ENCODE results near the gene ZDHHC3.

The ZDHHC3 gene

DNA sequence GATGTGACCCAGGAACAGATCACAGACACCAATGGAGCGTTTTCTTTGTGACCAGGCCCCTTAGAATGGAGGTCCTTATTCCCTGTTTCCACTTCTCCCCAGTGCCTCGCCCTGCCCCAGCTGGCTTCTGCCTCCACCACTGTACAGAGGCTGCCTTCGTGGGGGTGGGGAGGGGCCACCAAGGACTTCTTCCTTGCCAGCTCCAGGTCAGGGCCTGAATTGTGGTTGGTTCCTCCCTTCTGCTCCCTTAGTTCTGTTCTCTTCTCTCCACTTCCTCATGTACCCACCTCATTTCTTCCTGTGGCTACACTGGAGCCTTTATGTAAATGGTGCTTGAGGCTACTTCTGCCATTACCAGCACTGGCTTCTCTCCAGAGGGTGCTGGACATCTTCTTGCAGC lies 85.1 kb downstream of the ZDHHC3 start:
- DNase-seq = no peak

DNA sequence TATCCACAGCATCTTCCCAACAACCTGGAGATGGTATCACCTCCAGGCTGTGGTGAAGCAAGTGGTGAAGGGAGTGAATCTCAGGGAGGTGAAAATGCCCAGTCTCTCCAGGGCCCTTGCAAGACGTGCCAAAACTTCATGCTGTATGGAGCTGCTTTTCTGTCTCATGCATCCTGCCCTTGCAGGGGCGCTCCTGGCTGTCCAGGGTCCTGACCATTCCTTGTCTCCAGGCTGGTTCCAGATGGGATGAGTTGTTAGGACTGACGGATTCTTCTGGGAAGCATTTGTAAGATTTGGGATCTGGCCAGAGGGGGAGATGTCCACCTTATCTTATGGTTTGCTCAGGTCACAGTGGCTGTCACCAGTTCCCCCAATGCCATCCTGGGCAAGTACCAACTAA lies 85.7 kb downstream of the ZDHHC3 start:
- no peak for DNase-seq

DNA sequence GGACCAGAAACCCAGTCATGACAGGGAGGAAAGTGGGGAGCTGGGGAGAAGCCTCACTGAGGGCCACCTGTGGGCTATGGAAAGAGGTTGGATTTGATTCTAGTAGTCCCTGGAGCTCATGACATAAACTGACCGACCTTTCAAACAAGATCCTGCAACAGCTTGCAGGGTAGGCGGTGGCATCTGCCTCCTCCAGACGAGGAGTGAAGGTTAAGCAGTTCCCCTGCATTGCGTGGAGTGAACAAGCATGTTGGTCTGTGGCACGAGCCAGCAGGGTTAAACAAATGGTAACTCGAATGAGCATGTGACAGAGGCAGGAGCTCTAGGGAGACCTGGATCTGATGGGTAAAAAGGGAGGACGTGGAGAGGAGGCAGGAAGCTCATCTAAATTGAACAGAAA lies 88.9 kb downstream of the ZDHHC3 start:
- DNase-seq = no peak

DNA sequence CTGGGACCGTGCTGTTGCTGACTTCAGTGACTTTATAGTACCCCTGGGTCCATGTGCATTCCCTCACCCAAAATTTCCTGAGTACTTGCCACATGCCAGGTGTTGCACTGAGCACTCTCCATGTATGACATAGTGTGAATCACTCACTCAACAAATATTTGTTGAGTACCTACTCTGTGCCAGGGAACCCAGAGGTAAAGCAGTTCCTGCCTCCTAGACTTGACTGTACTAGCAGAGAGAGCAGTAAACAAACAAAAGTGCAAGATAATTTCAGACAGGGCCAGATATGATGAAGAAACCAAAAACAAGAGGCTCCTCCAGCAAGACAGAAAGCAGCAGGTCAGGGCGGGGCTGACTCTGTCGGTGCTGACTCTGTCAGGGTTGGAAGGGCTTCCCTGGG lies 89.4 kb downstream of the ZDHHC3 start:
- no peak for DNase-seq

DNA sequence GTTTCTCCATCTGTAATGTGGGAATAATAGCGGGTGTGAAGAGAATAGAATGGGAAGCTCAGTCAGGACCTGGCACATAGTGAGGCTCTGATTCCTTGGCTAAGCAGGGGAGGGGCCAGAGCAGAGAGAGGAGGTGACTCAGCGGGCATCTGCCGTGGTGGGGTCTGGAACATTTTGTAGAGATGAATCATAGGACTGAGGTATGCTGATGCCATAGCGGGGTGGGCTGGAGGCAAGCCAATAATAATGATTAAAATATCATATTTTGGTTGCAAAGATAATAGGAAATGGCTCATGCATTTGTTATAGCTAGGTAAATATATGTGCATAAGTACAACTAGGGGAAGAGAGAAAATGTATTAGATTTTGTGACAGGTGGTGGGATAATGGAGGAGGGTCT lies 90.4 kb downstream of the ZDHHC3 start:
- no peak for DNase-seq

DNA sequence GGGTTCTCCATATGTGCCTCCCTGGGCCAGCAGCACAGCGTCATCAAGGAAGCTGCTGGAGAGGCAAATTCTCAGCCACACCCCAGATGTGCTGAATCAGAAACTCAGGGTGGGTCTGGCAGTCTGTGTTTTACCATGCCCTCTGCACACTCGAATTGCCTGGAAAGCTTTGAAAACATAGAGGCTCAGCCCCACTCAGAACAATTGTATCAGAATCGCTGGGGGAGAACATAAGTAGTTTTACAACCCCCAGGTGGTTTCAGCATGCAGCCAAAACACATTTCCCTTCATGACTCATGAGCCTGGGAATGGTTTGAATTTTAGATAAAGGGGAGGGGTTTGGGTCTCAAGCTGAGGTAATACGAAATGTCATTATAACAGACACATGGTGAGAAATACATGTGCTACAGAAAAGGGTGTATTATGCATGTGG lies 92.0 kb downstream of the ZDHHC3 start:
- no peak for DNase-seq

DNA sequence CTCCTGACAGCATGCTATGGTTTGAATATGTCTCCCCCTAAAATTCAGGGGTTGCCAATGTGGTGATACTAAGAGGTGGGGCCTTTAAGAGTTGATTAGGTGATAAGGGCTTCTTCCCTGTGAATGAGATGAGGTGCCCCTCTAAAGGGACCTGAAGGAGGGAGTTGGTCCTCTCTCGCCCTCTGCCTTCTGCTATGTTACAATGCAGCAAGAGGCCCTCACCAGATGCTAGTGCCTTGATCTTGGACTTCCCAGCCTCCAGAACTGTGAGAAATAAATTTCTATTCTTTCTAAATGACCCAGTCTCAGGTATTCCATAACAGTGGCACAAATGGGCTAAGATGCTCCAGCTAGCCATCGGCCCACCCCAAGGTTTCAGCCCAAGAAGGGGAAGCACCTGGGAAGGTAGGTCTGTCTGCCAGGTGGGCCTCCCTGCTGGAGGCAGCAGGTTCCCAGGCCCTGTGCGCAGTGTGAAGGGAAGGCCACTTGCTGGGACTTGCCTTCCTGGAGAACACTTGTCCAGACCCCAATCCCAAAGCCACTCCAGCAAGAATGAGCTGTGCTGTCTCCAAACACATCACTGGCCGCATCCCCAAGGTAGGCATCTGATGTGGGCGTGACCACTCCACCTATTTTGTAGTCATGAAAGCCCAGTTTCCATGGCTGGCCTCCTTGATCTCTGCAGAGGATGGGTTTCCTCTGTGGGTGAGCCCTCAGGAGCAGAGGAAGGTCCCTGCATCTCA lies 92.6 kb downstream of the ZDHHC3 start:
- no peak for DNase-seq

DNA sequence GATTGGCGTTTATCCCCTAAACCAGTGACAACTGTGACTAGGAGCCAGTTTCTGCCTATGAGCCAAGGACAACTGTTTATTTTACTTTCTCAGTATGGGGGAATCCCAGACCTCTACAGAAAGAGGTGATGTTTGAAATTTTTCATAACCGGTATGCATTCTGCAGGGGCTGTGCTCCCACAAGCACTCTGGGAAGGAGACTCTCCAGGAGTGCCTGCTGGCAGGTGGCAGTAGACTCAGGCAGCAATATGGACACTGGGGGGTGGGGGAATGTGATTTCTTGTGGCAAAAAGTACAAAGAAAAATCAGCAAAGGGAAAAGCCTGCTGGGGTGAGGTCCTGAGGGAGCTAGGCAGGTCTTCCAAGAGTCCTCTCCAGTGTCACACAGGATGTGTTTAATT lies 95.7 kb downstream of the ZDHHC3 start:
- no peak for DNase-seq

DNA sequence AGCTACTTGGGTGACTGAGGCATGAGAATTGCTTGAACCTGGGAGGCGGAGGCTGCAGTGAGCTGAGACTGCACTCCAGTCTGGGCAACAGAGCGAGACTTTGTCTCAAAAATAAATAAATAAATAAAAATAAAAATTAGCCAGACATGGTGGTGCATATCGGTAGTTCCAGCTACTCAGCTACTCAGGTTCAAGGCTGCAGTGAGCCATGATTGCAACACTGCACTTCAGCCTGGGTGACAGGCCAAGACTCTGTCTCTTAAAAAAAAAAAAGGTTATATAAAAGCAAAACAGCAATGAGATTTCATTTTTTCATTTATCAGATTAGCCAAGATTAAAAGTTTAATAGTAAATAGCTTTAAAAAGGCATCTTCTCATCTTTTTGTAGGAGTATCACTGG lies 98.6 kb downstream of the ZDHHC3 start:
- DNase-seq = no peak

DNA sequence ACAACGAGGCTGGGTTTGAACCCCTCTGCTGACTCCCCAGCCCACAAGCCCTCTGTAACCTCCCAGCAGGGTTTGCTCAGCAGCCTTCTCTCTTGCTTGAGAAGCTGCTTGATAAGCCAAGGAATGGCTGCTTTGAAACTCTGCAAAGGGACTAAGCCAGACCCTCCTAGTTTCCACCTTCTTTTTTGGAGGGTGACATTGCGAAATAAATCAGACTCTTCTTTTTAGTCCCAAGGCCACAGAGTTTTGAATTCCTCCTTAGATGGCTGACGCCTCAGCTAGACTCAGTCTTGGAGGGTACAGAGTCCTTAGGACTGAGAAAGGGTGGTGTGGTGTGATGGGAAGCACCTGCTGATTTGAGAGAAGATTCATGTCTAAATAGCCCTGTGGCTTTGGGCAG lies 100.4 kb downstream of the ZDHHC3 start:
- DNase-seq = no peak
